Right atrium auricular region (tissue), 2 donors: Measurements from ENCODE around the gene SIAE. TPM values are rescaled to one million over a fixed set of nuclear protein-coding genes. Genes with fewer than 3 reads are reported as not detected.
A peak's percentile ranks its signal among the peaks of the same experiment; 100 is the strongest.

Experiments
- DNase-seq: peaks from one replicate; pipeline ENCODE4 v3.0.0-alpha.2; 2019; ENCODE audit warnings: low spot score
- H3K27ac ChIP-seq, 2 donors: fragments of 200-600 bp; sonication (generic); 1 replicate in 1 of 2; 2 replicates in 1 of 2; pipeline ENCODE4 v1.5.1; 2016 to 2019
- H3K27me3 ChIP-seq, 2 donors: fragments of 200-600 bp; sonication (generic); one replicate each; pipeline versions ENCODE4 v1.5.1 to v1.6.0; 2017 to 2019
- H3K36me3 ChIP-seq: fragments of 200-600 bp; sonication (generic); one replicate; pipeline ENCODE4 v1.5.1; 2016
- H3K4me1 ChIP-seq, 2 donors: fragments of 200-600 bp; sonication (generic); one replicate each; pipeline versions ENCODE4 v1.5.1 to v1.6.0; 2017 to 2019
- H3K4me3 ChIP-seq, 2 donors: fragments of 200-600 bp; sonication (generic); 1 replicate in 1 of 2; 2 replicates in 1 of 2; pipeline ENCODE4 v1.5.1; 2017 to 2019; ENCODE audit warnings: mild to moderate bottlenecking in 1 of 2, moderate library complexity in 1 of 2
- H3K9me3 ChIP-seq, 2 donors: fragments of 200-600 bp; sonication (generic); one replicate each; pipeline ENCODE4 v1.5.1; 2019
- CTCF ChIP-seq, 2 donors: fragments of 200-600 bp; sonication (generic); IDR thresholded peaks; one replicate each; pipeline ENCODE4 v1.5.1; 2019; ENCODE audit warnings: antibody characterized with exemption in 2 of 2
- total RNA-seq, 2 donors: library from RNA; depleted of rRNA; stranded (reverse); fragments of >200 nt; gene quantifications; one replicate each; pipeline ENCODE4 v1.1.0, GENCODE V29; 2016

The SIAE gene
- total RNA-seq, 2 donors from 2014 or later: 12.5 to 40.8 TPM

- no peak for DNase-seq
- peaks cover 76% of the 10 kb centered on the region for H3K36me3 ChIP-seq
- no peak for TF ChIP-seq CTCF (IDR thresholded peaks at IDR 0.05)
These were observed 40.2 kb downstream of the SIAE start for GRCh38 chr11:124633355-124633754.

GRCh38 chr11:124629961-124630360, 43.6 kb downstream of the SIAE start:
- Histone ChIP-seq H3K27ac (no peak overlapping the region), H3K9me3 (no peaks in the 10 kb centered on the region)
- TF ChIP-seq CTCF (IDR thresholded peaks at IDR 0.05): no peak

More at GRCh38 chr11:124633355-124633754, 40.2 kb downstream of the SIAE start:
- H3K4me3 ChIP-seq: no peak overlapping the region
- no peaks in the 10 kb centered on the region for H3K9me3 ChIP-seq
- no peaks in the 10 kb centered on the region for H3K4me1 ChIP-seq
- no peaks in the 10 kb centered on the region for H3K27me3 ChIP-seq
- no peak overlapping the region for H3K27ac ChIP-seq

GRCh38 chr11:124627546-124627945, 46.0 kb downstream of the SIAE start:
- no peak for DNase-seq
- H3K27me3 ChIP-seq: no peaks in the 10 kb centered on the region
- peaks cover 57% of the 10 kb centered on the region for H3K36me3 ChIP-seq

More at GRCh38 chr11:124629961-124630360, 43.6 kb downstream of the SIAE start:
- no peak for DNase-seq
- peaks cover 0 to 5% of the 10 kb centered on the region in 2 donors for H3K4me1 ChIP-seq
- H3K27me3 ChIP-seq: no peaks in the 10 kb centered on the region
- H3K4me3 ChIP-seq: no peak overlapping the region
- peaks cover 77% of the 10 kb centered on the region for H3K36me3 ChIP-seq

GRCh38 chr11:124625504-124626168, 47.9 kb downstream of the SIAE start:
- Histone ChIP-seq H3K27ac (no peak overlapping the region), H3K27me3 (no peaks in the 10 kb centered on the region), H3K4me3 (no peak overlapping the region), H3K9me3 (no peaks in the 10 kb centered on the region), H3K36me3 (peaks cover 38% of the 10 kb centered on the region), H3K4me1 (peaks cover 0 to 27% of the 10 kb centered on the region in 2 donors)
- TF ChIP-seq CTCF (IDR thresholded peaks at IDR 0.05): no peak
- DNase-seq: no peak

More at GRCh38 chr11:124627546-124627945, 46.0 kb downstream of the SIAE start:
- no peak overlapping the region for H3K4me3 ChIP-seq
- H3K9me3 ChIP-seq: no peaks in the 10 kb centered on the region
- H3K27ac ChIP-seq: no peak overlapping the region
- peaks cover 0 to 22% of the 10 kb centered on the region in 2 donors for H3K4me1 ChIP-seq
- TF ChIP-seq CTCF (IDR thresholded peaks at IDR 0.05): no peak

GRCh38 chr11:124623861-124624525, 49.5 kb downstream of the SIAE start:
- no peaks in the 10 kb centered on the region for H3K27me3 ChIP-seq
- H3K9me3 ChIP-seq: no peaks in the 10 kb centered on the region
- DNase-seq: no peak
- peak overlapping the region; percentile 89 to 94 for H3K27ac ChIP-seq
- peaks cover 31% of the 10 kb centered on the region for H3K36me3 ChIP-seq
- peaks cover 0 to 27% of the 10 kb centered on the region in 2 donors for H3K4me1 ChIP-seq
- peak overlapping the region; percentile 81 to 94 for H3K4me3 ChIP-seq
- no peak for TF ChIP-seq CTCF (IDR thresholded peaks at IDR 0.05)
